Ovary (tissue), 9 donors: ENCODE results near the gene ARHGEF37. TPM values are rescaled to one million over a fixed set of nuclear protein-coding genes. Genes with fewer than 3 reads are reported as not detected.

ENCODE experiments used
- DNase-seq, 5 donors: peaks; one replicate each; pipeline ENCODE4 v3.0.0-alpha.2; 2019 to 2020
- H3K27ac ChIP-seq, 2 donors: fragments of 200-600 bp; one replicate each; pipeline versions ENCODE4 v1.5.1 to v1.8.0; 2019 to 2022
- H3K27me3 ChIP-seq: fragments of 200-600 bp; one replicate; pipeline ENCODE4 v1.8.0; 2022
- H3K36me3 ChIP-seq: fragments of 200-600 bp; sonication (generic); one replicate; pipeline ENCODE4 v1.5.1; 2019
- H3K4me1 ChIP-seq: one replicate; pipeline ENCODE4 v1.8.1; 2013; ENCODE audit warnings: mild to moderate bottlenecking, moderate library complexity; ENCODE audit not compliant: insufficient read depth
- H3K4me3 ChIP-seq: fragments of 200-600 bp; sonication (generic); one replicate; pipeline ENCODE4 v1.5.1; 2017
- H3K9me3 ChIP-seq, 2 donors: fragments of 200-600 bp in 1 of 2; sonication (generic) in 1 of 2; one replicate each; pipeline versions ENCODE4 v1.5.1 to v1.8.1; 2013 to 2019; ENCODE audit warnings: mild to moderate bottlenecking in 1 of 2, moderate library complexity in 1 of 2
- CTCF ChIP-seq, 3 donors: fragments of 450-650 bp in 2 of 3; fragments of 200-600 bp in 1 of 3; IDR thresholded peaks; one replicate each; pipeline versions ENCODE4 v1.5.1 to v1.8.0; 2016 to 2022; ENCODE audit warnings: antibody characterized with exemption in 3 of 3, mild to moderate bottlenecking in 1 of 3
- EP300 ChIP-seq: sonication (generic); formaldehyde crosslinking; IDR thresholded peaks from one replicate; pipeline ENCODE4 v1.6.1; 2017; ENCODE audit warnings: antibody characterized with exemption
- POLR2A ChIP-seq: fragments of 450-650 bp; IDR thresholded peaks from one replicate; pipeline ENCODE4 v1.6.1; 2017; ENCODE audit warnings: antibody characterized with exemption, mild to moderate bottlenecking, moderate library complexity
- WGBS, 3 donors: extraction: QIAGEN DNeasy Blood & Tissue Kit in 1 of 3; methylation state at CpG; one replicate each; pipeline versions ENCODE4 v1.1.5 to v1.1.7; 2013 to 2017; 5-methylcytosine and 5-hydroxymethylcytosine counted together
- intact Hi-C, 4 donors: fragments of 100-400 bp; cut with DNase I; formaldehyde crosslinking; loops; one replicate each; pipeline versions ENCODE4 v1.11.0 to v1.15.1; 2022 to 2023
- polyA plus RNA-seq, 2 donors: library from polyadenylated mRNA; stranded (reverse); fragments of 200-250 nt in 1 of 2; fragments of 350-450 nt in 1 of 2; fragmentation: Illumina TruSeq in 1 of 2; extraction: RNeasy Lipid Tissue Mini Kit (QIAGEN cat#74804) in 1 of 2; gene quantifications; one replicate each; pipeline ENCODE4 v1.2.3, GENCODE V29; 2013 to 2014
- total RNA-seq, 7 donors: library from RNA; depleted of rRNA in 2 of 7; stranded (reverse); fragments of >200 nt in 2 of 7; fragmentation: NEBNext Ultra II Directional in 3 of 7; extraction: Animal tissue kit (Norgen Biotek cat#: 25700) in 3 of 7; gene quantifications; one replicate each; pipeline versions ENCODE4 v1.1.0 to v1.2.4, GENCODE V29; 2016 to 2023
- donor health status: DM: no; HTN: no; CAD: no; lungs with moderate emphysema.
- donor health status: DM: no; HTN: no; CAD: no.
- donor health status: Bipolar disorder and iron deficiency.
- donor health status: DM: yes; HTN: yes; CAD: no.
- donor health status: DM: no; HTN: no; CAD: no.
- donor health status: DM: yes; HTN: yes; CAD: no.

ARHGEF37 gene
- total and polyA plus RNA-seq, 9 donors: 4.1 to 9.9 (median 6.2) TPM

GRCh38 chr5:149585910-149586309 lies 4.6 kb downstream of the ARHGEF37 start:
- intact Hi-C loops: no loop called here
- Histone ChIP-seq H3K27ac (no peak overlapping the region), H3K4me3 (no peak overlapping the region), H3K9me3 (no peaks in the 10 kb centered on the region), H3K36me3 (no peaks in the 10 kb centered on the region), H3K27me3 (no peaks in the 10 kb centered on the region), H3K4me1 (peaks cover 9% of the 10 kb centered on the region)
- TF ChIP-seq POLR2A (no peak), CTCF (IDR thresholded peaks at IDR 0.05) (no peak), EP300 (no peak)
- DNase-seq: no peak

- TF ChIP-seq CTCF (IDR thresholded peaks at IDR 0.05): no peak
- no peak for TF ChIP-seq POLR2A
- TF ChIP-seq EP300: no peak
- peaks cover 9% of the 10 kb centered on the region for H3K4me1 ChIP-seq
- H3K36me3 ChIP-seq: no peaks in the 10 kb centered on the region
- no peak overlapping the region for H3K4me3 ChIP-seq
- no peaks in the 10 kb centered on the region for H3K27me3 ChIP-seq
- intact Hi-C loops: no loop called here
- H3K9me3 ChIP-seq: no peaks in the 10 kb centered on the region
- 94 to 100% (median 96%) methylated on average over 1 of the region's 1 CpG for WGBS, 3 donors
- no peak overlapping the region for H3K27ac ChIP-seq
- no peak for DNase-seq
Observed at GRCh38 chr5:149586708-149587318, 5.5 kb downstream of the ARHGEF37 start.

- intact Hi-C loops: no loop called here
- Histone ChIP-seq H3K36me3 (no peaks in the 10 kb centered on the region), H3K27ac (no peak overlapping the region), H3K4me1 (peaks cover 2% of the 10 kb centered on the region), H3K4me3 (no peak overlapping the region), H3K9me3 (no peaks in the 10 kb centered on the region), H3K27me3 (no peaks in the 10 kb centered on the region)
- no peak for DNase-seq
- TF ChIP-seq CTCF (IDR thresholded peaks at IDR 0.05): no peak
- no peak for TF ChIP-seq EP300
- TF ChIP-seq POLR2A: no peak
- 64 to 98% (median 91%) methylated on average over 1 of the region's 1 CpG for WGBS, 3 donors
Observed at GRCh38 chr5:149588936-149589335, 7.6 kb downstream of the ARHGEF37 start.

- intact Hi-C loops: no loop called here
- H3K27ac ChIP-seq: no peak overlapping the region
- TF ChIP-seq CTCF (IDR thresholded peaks at IDR 0.05): no peak
- no peak for TF ChIP-seq POLR2A
- no peak for TF ChIP-seq EP300
- no peaks in the 10 kb centered on the region for H3K36me3 ChIP-seq
- peaks cover 3% of the 10 kb centered on the region for H3K4me1 ChIP-seq
- WGBS, 3 donors: 82 to 88% (median 83%) methylated on average over 2 of the region's 2 CpGs
- H3K27me3 ChIP-seq: no peaks in the 10 kb centered on the region
- H3K9me3 ChIP-seq: no peaks in the 10 kb centered on the region
- no peak for DNase-seq
- H3K4me3 ChIP-seq: no peak overlapping the region
Observed at GRCh38 chr5:149593370-149593769, 12.1 kb downstream of the ARHGEF37 start.
